H1 (cell line): ENCODE results near the gene SAE1. TPM values are rescaled to one million over a fixed set of nuclear protein-coding genes. Genes with fewer than 3 reads are reported as not detected.

Source experiments
- CTCF ChIA-PET: fragments of 300-600 bp; sonication (Branson Sonifier 250); formaldehyde crosslinking; loops from one replicate; lab custom pipeline; 2021; ENCODE audit not compliant: partially characterized antibody; lab: Charles Lee
- POLR2A ChIA-PET: fragments of 300-600 bp; sonication (Branson Sonifier 250); formaldehyde crosslinking; loops from one replicate; lab custom pipeline; 2021; ENCODE audit warnings: inconsistent platforms; ENCODE audit not compliant: partially characterized antibody; lab: Charles Lee
- DNase-seq, 2 experiments: peaks; one replicate each; pipeline versions ENCODE4 v3.0.0 to v3.0.0-alpha.2; 2010 to 2022; ENCODE audit warnings: low spot score in 2 of 2, low read depth in 1 of 2, mixed read lengths in 1 of 2
- FAIRE-seq: peaks from 2 replicates; lab custom pipeline; 2011; peaks lifted over from hg19 to GRCh38; lab: Jason Lieb, UNC
- H2AFZ ChIP-seq: 2 replicates; pipeline ENCODE4 v1.8.1; 2012; ENCODE audit warnings: low read length, inconsistent platforms
- H2AK5ac ChIP-seq: 2 replicates; pipeline ENCODE4 v1.6.1; 2013; ENCODE audit warnings: low read depth, low read length
- H2BK120ac ChIP-seq: replicated peaks from 2 replicates; pipeline ENCODE3; 2013; ENCODE audit warnings: low read depth, low read length, inconsistent platforms
- H2BK12ac ChIP-seq: 2 replicates; pipeline ENCODE4 v1.6.1; 2013; ENCODE audit warnings: low read depth, low read length
- H2BK15ac ChIP-seq: 2 replicates; pipeline ENCODE4 v1.6.1; 2013; ENCODE audit warnings: low read length
- H2BK20ac ChIP-seq: 2 replicates; pipeline ENCODE4 v1.6.1; 2013; ENCODE audit warnings: low read length
- H2BK5ac ChIP-seq: 2 replicates; pipeline ENCODE4 v1.6.1; 2013; ENCODE audit warnings: low read depth, low read length
- H3K14ac ChIP-seq: 2 replicates; pipeline ENCODE4 v1.6.1; 2013; ENCODE audit warnings: inconsistent platforms; ENCODE audit not compliant: insufficient read length
- H3K18ac ChIP-seq: 2 replicates; pipeline ENCODE4 v1.6.1; 2013; ENCODE audit warnings: low read length; ENCODE audit errors: extremely low read depth
- H3K23ac ChIP-seq: 2 replicates; pipeline ENCODE4 v1.6.1; 2013; ENCODE audit warnings: inconsistent platforms; ENCODE audit not compliant: insufficient read length
- H3K23me2 ChIP-seq: 2 replicates; pipeline ENCODE4 v1.6.1; 2013; ENCODE audit warnings: low read depth, low read length
- H3K27ac ChIP-seq: 2 replicates; pipeline ENCODE4 v1.6.1; 2011; ENCODE audit warnings: low read depth, low read length, inconsistent platforms
- H3K27me3 ChIP-seq, 4 experiments: replicated peaks in 1 of 4; 1 replicate in 1 of 4; 2 replicates in 3 of 4; pipeline versions ENCODE4 v1.6.1 to v1.8.1; 2011 to 2013; ENCODE audit warnings: low read length in 3 of 4, mild to moderate bottlenecking in 3 of 4, inconsistent platforms in 2 of 4, mixed read lengths in 2 of 4, moderate library complexity in 1 of 4; ENCODE audit not compliant: control insufficient read depth in 3 of 4, insufficient read depth in 3 of 4; ENCODE audit errors: extremely low read depth in 1 of 4
- H3K36me3 ChIP-seq, 4 experiments: 2 replicates each; pipeline versions ENCODE4 v1.6.1 to v1.8.1; 2011 to 2013; ENCODE audit warnings: mild to moderate bottlenecking in 4 of 4, low read length in 3 of 4, moderate library complexity in 2 of 4, control low read depth in 1 of 4, inconsistent platforms in 1 of 4; ENCODE audit not compliant: insufficient read depth in 4 of 4, control insufficient read depth in 2 of 4
- H3K4ac ChIP-seq: replicated peaks from 2 replicates; pipeline ENCODE3; 2013; ENCODE audit warnings: low read length, low read depth, mixed read lengths, inconsistent platforms; ENCODE audit not compliant: insufficient read length
- H3K4me1 ChIP-seq, 4 experiments: replicated peaks in 1 of 4; 1 replicate in 1 of 4; 2 replicates in 3 of 4; pipeline versions ENCODE4 v1.6.1 to v1.8.1; 2011 to 2013; ENCODE audit warnings: low read length in 3 of 4, inconsistent platforms in 2 of 4, mixed read lengths in 1 of 4; ENCODE audit not compliant: insufficient read depth in 4 of 4, control insufficient read depth in 3 of 4
- H3K4me2 ChIP-seq, 2 experiments: 2 replicates each; pipeline versions ENCODE4 v1.6.1 to v1.8.1; 2011 to 2013; ENCODE audit warnings: low read depth in 2 of 2, low read length in 2 of 2, control low read depth in 1 of 2, inconsistent platforms in 1 of 2, mild to moderate bottlenecking in 1 of 2; ENCODE audit not compliant: insufficient read depth in 1 of 2
- H3K4me3 ChIP-seq, 4 experiments: fragments of 200-600, 300-600 bp in 1 of 4; sonication (generic), shearing (Covaris generic), sonication (Bioruptor Twin) in 1 of 4; 2 replicates each; pipeline versions ENCODE4 v1.5.1 to v1.8.1; 2011 to 2016; ENCODE audit warnings: low read length in 4 of 4, low read depth in 3 of 4, control low read depth in 2 of 4, inconsistent platforms in 2 of 4, mild to moderate bottlenecking in 2 of 4, mixed read lengths in 1 of 4, moderate library complexity in 1 of 4; ENCODE audit not compliant: insufficient read depth in 2 of 4; ENCODE audit errors: extremely low read depth in 1 of 4
- H3K56ac ChIP-seq: replicated peaks from 2 replicates; pipeline ENCODE3; 2013; ENCODE audit warnings: low read depth, mild to moderate bottlenecking, mixed read lengths, low read length, inconsistent platforms; ENCODE audit not compliant: insufficient read length
- H3K79me1 ChIP-seq: 2 replicates; pipeline ENCODE4 v1.6.1; 2013; ENCODE audit warnings: low read depth, low read length, control low read depth
- H3K79me2 ChIP-seq, 2 experiments: 2 replicates each; pipeline versions ENCODE4 v1.6.1 to v1.8.1; 2012 to 2013; ENCODE audit warnings: low read length in 2 of 2, mild to moderate bottlenecking in 2 of 2, inconsistent platforms in 1 of 2; ENCODE audit not compliant: insufficient read depth in 2 of 2, control insufficient read depth in 1 of 2
- H3K9ac ChIP-seq, 4 experiments: replicated peaks in 1 of 4; 1 replicate in 1 of 4; 2 replicates in 3 of 4; pipeline versions ENCODE4 v1.6.1 to v1.8.1; 2011 to 2013; ENCODE audit warnings: low read depth in 3 of 4, low read length in 3 of 4, control low read depth in 2 of 4, mild to moderate bottlenecking in 2 of 4, moderate library complexity in 2 of 4, inconsistent platforms in 1 of 4; ENCODE audit errors: extremely low read depth in 1 of 4
- H3K9me3 ChIP-seq, 2 experiments: 2 replicates each; pipeline versions ENCODE4 v1.6.1 to v1.8.1; 2012 to 2013; ENCODE audit warnings: mild to moderate bottlenecking in 2 of 2, moderate library complexity in 2 of 2, control low read depth in 1 of 2, inconsistent platforms in 1 of 2, low read depth in 1 of 2, low read length in 1 of 2, mixed read lengths in 1 of 2; ENCODE audit not compliant: insufficient read depth in 2 of 2
- H4K20me1 ChIP-seq, 2 experiments: replicated peaks in 1 of 2; 2 replicates each; pipeline versions ENCODE3 to v1.8.1; 2011 to 2013; ENCODE audit warnings: inconsistent platforms in 2 of 2, low read length in 2 of 2, mild to moderate bottlenecking in 1 of 2; ENCODE audit not compliant: insufficient read depth in 2 of 2, control insufficient read depth in 1 of 2
- H4K5ac ChIP-seq: 2 replicates; pipeline ENCODE4 v1.6.1; 2013; ENCODE audit warnings: low read length, low read depth, mixed read lengths, inconsistent platforms; ENCODE audit not compliant: insufficient read length
- H4K8ac ChIP-seq: 2 replicates; pipeline ENCODE4 v1.8.0; 2013; ENCODE audit warnings: mild to moderate bottlenecking, moderate library complexity, low read length, inconsistent platforms; ENCODE audit not compliant: insufficient read depth; ENCODE audit errors: extremely low read depth
- H4K91ac ChIP-seq: replicated peaks from 2 replicates; pipeline ENCODE3; 2013; ENCODE audit warnings: low read length, mixed read lengths, inconsistent platforms; ENCODE audit not compliant: insufficient read length
- CREB1 ChIP-seq: IDR thresholded peaks from 2 replicates; pipeline ENCODE4 v1.6.1; 2012; ENCODE audit warnings: inconsistent platforms
- NANOG ChIP-seq: IDR thresholded peaks from 2 replicates; pipeline ENCODE4 v1.6.1; 2011; ENCODE audit warnings: low read length, low read depth, mild to moderate bottlenecking, inconsistent platforms; ENCODE audit not compliant: insufficient read depth, poor library complexity, severe bottlenecking
- WGBS, 2 experiments: shearing (Covaris generic) in 1 of 2; methylation state at CpG; one replicate each; pipeline versions ENCODE4 v1.1.6 to v1.1.7; 2013 to 2015; ENCODE audit warnings: low lambda C conversion rate in 2 of 2, mixed read lengths in 2 of 2, inconsistent platforms in 1 of 2, low coverage in 1 of 2, missing lambda C conversion rate in 1 of 2; ENCODE audit not compliant: insufficient replicate concordance in 2 of 2, insufficient coverage in 1 of 2, insufficient read length in 1 of 2; ENCODE audit errors: extremely low coverage in 1 of 2, missing lambda C conversion rate in 1 of 2; 5-methylcytosine and 5-hydroxymethylcytosine counted together
- polyA plus RNA-seq, 7 experiments: library from polyadenylated mRNA; depleted of rRNA in 3 of 7; stranded (reverse) in 5 of 7; unstranded in 2 of 7; fragments of >200 nt in 5 of 7; fragments of 200-250 nt in 2 of 7; gene quantifications; 1 replicate in 5 of 7; 2 replicates in 1 of 7; 4 replicates in 1 of 7; pipeline versions ENCODE4 v1.2.1 to v1.2.3, GENCODE V29; 2011 to 2013; ENCODE audit warnings: missing spikeins in 2 of 7, mixed read lengths in 2 of 7
- total RNA-seq: library from RNA; stranded (reverse); fragmentation: NEBNext Ultra II Directional; extraction: Animal tissue kit (Norgen Biotek cat#: 25700); gene quantifications from 2 replicates; pipeline ENCODE4 v1.2.1, GENCODE V29; 2021

The SAE1 gene
- total and polyA plus RNA-seq, 2 of the 8 experiments (the other 6 are each of a cell fraction or from before 2014, with no cell fraction given), result 213 to 268 TPM

- Histone ChIP-seq H3K4ac (no peak overlapping the region), H3K9me3 (no peaks in the 10 kb centered on the region), H3K4me3 (no peak overlapping the region), H4K20me1 (peaks cover 18% of the 10 kb centered on the region in 2 experiments), H4K8ac (no peak overlapping the region; the same call in 1 of the 2 replicates), H2BK12ac (no peak overlapping the region), H3K23me2 (no peaks in the 10 kb centered on the region), H3K23ac (no peak overlapping the region), H3K4me2 (no peak overlapping the region), H2BK15ac (no peak overlapping the region), H2AFZ (no peak overlapping the region), H2AK5ac (no peak overlapping the region), H3K9ac (no peak overlapping the region), H3K79me2 (peaks cover 16 to 91% of the 10 kb centered on the region in 2 experiments), H2BK20ac (no peak overlapping the region), H3K4me1 (peaks cover 2 to 8% (median 4%) of the 10 kb centered on the region in 4 experiments; a peak in 3 of 7 replicates), H3K27me3 (no peaks in the 10 kb centered on the region), H3K18ac (no peak overlapping the region), H4K91ac (no peak overlapping the region), H3K27ac (no peak overlapping the region), H2BK120ac (no peak overlapping the region), H3K14ac (no peak overlapping the region), H3K79me1 (peaks cover 32% of the 10 kb centered on the region), H3K36me3 (peaks cover 0 to 13% (median under 1%) of the 10 kb centered on the region in 4 experiments; a peak in 2 of 8 replicates), H3K56ac (no peak overlapping the region), H2BK5ac (no peak overlapping the region), H4K5ac (no peak overlapping the region)
- TF ChIP-seq NANOG (no peak), CREB1 (peak; percentile 46; the same call in 1 of the 2 replicates)
- DNase-seq (no peak), FAIRE-seq (no peak)
- 93% methylated on average over 5 of the region's 5 CpGs; no CpG with 5 or more reads in 1 of the 2 experiments for WGBS, 2 experiments
- POLR2A ChIA-PET, result interaction anchor here (13.8 kb wide), 1 partner anchor 8 kb away, joined by 209 read pairs; the partner anchor contains the start of gene ZC3H4
- CTCF ChIA-PET, result no interaction called here
Observed at GRCh38 chr19:47100290-47100689, 30.3 kb upstream of the SAE1 start.
